Measurements from ENCODE around the gene SLC26A3.

The SLC26A3 gene

DNA sequence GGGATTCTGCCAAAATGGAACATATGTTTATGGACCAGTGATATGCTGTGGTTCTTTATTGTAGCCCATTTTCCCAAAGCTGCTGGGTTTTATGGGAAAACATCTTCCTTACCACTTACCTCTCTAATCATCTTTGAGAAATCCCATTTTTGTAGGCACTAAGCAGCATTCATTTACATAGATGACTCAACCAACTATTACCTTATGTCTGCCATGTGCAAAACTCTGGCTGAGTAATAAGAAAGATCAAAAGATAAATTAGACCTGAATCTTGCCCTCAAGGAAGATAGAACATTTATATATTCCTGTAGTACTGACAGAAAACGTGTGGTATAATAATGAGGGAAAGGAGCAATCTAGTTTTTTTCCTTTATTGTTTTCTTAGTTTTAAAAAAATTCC, 34.8 kb downstream of the SLC26A3 start:
- no peak overlapping the region for H3K4me3 ChIP-seq (ENCODE audit: low read depth, low read length)
- TF ChIP-seq MYC (IDR thresholded peaks at IDR 0.05; ENCODE audit: low read depth, low read length), result no peak
- TF ChIP-seq, protein P1, sequence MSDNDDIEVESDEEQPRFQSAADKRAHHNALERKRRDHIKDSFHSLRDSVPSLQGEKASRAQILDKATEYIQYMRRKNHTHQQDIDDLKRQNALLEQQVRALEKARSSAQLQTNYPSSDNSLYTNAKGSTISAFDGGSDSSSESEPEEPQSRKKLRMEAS (IDR thresholded peaks at IDR 0.05; ENCODE audit: low read depth, low read length), result no peak
- TF ChIP-seq, protein P2, sequence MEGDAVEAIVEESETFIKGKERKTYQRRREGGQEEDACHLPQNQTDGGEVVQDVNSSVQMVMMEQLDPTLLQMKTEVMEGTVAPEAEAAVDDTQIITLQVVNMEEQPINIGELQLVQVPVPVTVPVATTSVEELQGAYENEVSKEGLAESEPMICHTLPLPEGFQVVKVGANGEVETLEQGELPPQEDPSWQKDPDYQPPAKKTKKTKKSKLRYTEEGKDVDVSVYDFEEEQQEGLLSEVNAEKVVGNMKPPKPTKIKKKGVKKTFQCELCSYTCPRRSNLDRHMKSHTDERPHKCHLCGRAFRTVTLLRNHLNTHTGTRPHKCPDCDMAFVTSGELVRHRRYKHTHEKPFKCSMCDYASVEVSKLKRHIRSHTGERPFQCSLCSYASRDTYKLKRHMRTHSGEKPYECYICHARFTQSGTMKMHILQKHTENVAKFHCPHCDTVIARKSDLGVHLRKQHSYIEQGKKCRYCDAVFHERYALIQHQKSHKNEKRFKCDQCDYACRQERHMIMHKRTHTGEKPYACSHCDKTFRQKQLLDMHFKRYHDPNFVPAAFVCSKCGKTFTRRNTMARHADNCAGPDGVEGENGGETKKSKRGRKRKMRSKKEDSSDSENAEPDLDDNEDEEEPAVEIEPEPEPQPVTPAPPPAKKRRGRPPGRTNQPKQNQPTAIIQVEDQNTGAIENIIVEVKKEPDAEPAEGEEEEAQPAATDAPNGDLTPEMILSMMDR (IDR thresholded peaks at IDR 0.05; ENCODE audit: low read depth, low read length), result no peak
- no peak for TF ChIP-seq POLR2A (IDR thresholded peaks at IDR 0.05; ENCODE audit: extremely low read depth, insufficient read length)
- no peak for DNase-seq (ENCODE audit: low read depth)

DNA sequence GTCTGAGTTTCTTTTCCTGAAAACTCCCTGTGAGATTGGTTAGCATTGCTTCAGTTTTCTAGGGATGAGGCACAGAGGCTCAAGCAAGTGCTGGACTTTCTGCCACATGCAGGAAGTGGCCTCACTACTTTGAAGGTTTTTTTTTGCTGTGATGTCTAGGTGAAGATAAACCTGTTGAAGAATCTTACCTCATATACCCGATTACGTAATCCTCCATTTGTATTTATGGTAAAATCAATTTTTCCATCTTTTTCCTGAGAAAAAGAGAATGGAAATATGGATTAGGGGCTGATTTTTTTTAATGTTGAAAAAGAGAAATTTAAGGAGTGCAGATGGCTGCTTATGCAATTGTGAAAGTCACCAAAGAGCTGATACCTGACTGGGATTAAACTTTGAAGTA, 35.6 kb downstream of the SLC26A3 start:
- TF ChIP-seq POLR2A (IDR thresholded peaks at IDR 0.05; ENCODE audit: extremely low read depth, insufficient read length) (no peak), MYC (IDR thresholded peaks at IDR 0.05; ENCODE audit: low read depth, low read length) (no peak)
- TF ChIP-seq, protein P2 (IDR thresholded peaks at IDR 0.05; ENCODE audit: low read depth, low read length), result no peak
- TF ChIP-seq, protein P1 (IDR thresholded peaks at IDR 0.05; ENCODE audit: low read depth, low read length), result no peak
- H3K4me3 ChIP-seq (ENCODE audit: low read depth, low read length), result no peak overlapping the region

DNA sequence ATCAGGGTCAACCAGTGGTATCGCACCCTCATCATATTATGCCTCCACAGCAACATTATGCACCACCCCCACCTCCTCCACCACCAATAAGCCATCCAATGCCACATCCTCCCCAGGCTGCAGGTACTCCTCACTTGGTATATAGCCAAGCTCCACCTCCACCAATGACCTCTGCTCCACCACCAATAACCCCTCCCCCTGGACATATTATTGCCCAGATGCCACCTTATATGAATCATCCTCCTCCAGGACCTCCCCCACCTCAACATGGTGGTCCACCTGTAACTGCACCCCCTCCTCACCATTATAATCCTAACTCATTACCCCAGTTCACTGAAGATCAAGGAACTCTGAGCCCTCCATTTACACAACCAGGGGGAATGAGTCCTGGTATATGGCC, 44.4 kb downstream of the SLC26A3 start:
- no peak for TF ChIP-seq POLR2A (IDR thresholded peaks at IDR 0.05; ENCODE audit: extremely low read depth, insufficient read length)
- TF ChIP-seq, protein P1 (IDR thresholded peaks at IDR 0.05; ENCODE audit: low read depth, low read length), result no peak
- no peak for TF ChIP-seq MYC (IDR thresholded peaks at IDR 0.05; ENCODE audit: low read depth, low read length)
- TF ChIP-seq, protein P2 (IDR thresholded peaks at IDR 0.05; ENCODE audit: low read depth, low read length), result no peak
- no peak for DNase-seq (ENCODE audit: low read depth)
- no peak overlapping the region for H3K4me3 ChIP-seq (ENCODE audit: low read depth, low read length)

More for the DNA sequence above, 35.6 kb downstream of the SLC26A3 start:
- no peak for DNase-seq (ENCODE audit: low read depth)

DNA sequence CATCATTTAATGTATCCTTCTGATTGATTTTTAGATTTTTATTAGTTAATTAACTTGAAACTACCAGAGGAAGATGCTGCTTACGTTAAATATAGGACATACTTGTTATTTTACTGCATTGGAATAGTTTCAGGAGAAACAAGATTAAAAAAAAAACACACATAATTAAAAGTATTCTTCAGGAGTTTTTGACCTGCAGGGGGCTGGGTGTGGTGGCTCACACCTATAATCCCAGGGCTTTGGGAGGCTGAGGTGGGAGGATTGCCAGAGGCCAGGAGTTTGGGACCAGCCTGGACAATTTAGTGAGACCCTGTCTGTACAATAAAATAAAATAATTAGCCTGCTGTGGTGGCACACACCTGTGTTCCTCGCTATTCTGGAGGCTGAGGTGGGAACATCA, 48.4 kb downstream of the SLC26A3 start:
- H3K4me3 ChIP-seq (ENCODE audit: low read depth, low read length), result no peak overlapping the region
- no peak for DNase-seq (ENCODE audit: low read depth)
- TF ChIP-seq, protein P1 (IDR thresholded peaks at IDR 0.05; ENCODE audit: low read depth, low read length), result no peak
- TF ChIP-seq, protein P2 (IDR thresholded peaks at IDR 0.05; ENCODE audit: low read depth, low read length), result no peak
- TF ChIP-seq MYC (IDR thresholded peaks at IDR 0.05; ENCODE audit: low read depth, low read length) (no peak), POLR2A (IDR thresholded peaks at IDR 0.05; ENCODE audit: extremely low read depth, insufficient read length) (no peak)

DNA sequence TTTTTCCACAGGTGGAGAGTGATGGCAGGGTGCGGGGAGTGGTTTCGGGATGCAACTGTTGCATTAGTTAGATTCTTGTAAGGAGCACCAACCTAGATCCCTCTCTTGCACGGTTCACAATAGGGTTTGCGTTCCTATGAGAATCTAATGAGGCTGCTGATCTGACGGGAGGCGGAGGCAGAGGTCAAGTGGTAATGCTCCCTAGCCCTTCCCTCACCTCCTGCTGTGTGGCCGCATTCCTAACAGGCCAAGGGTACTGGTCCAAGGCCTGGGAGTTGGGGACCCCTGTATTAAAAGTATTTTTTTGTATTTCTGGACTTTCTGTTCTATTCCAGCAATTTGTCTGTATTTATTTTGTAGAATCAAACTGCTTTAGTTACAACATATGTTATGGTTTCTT, 51.9 kb downstream of the SLC26A3 start:
- DNase-seq (ENCODE audit: low read depth), result no peak
- H3K4me3 ChIP-seq (ENCODE audit: low read depth, low read length), result no peak overlapping the region
- TF ChIP-seq MYC (IDR thresholded peaks at IDR 0.05; ENCODE audit: low read depth, low read length) (no peak), POLR2A (IDR thresholded peaks at IDR 0.05; ENCODE audit: extremely low read depth, insufficient read length) (no peak)
- TF ChIP-seq, protein P2 (IDR thresholded peaks at IDR 0.05; ENCODE audit: low read depth, low read length), result no peak
- TF ChIP-seq, protein P1 (IDR thresholded peaks at IDR 0.05; ENCODE audit: low read depth, low read length), result no peak

Data from NB4 (cell line).